Glutamatergic neuron (in vitro differentiated cells): ENCODE data around the gene DSCAML1. TPM values are rescaled to one million over a fixed set of nuclear protein-coding genes. Genes with fewer than 3 reads are reported as not detected.

Experiments used
- DNase-seq: peaks from one replicate; pipeline ENCODE4 v3.0.0; 2022
- H3K27ac Mint-ChIP-seq: one replicate; pipeline ENCODE4 v1.8.0; 2020; ENCODE audit warnings: mild to moderate bottlenecking, mixed read lengths, inconsistent platforms; ENCODE audit not compliant: unreplicated experiment
- H3K27me3 Mint-ChIP-seq: one replicate; pipeline ENCODE4 v1.8.0; 2020; ENCODE audit warnings: mild to moderate bottlenecking, moderate library complexity, mixed read lengths, inconsistent platforms; ENCODE audit not compliant: unreplicated experiment
- H3K36me3 Mint-ChIP-seq: one replicate; pipeline ENCODE4 v1.8.0; 2020; ENCODE audit warnings: mild to moderate bottlenecking, mixed read lengths, inconsistent platforms; ENCODE audit not compliant: unreplicated experiment
- H3K4me1 Mint-ChIP-seq: one replicate; pipeline ENCODE4 v1.8.0; 2020; ENCODE audit warnings: mild to moderate bottlenecking, low read depth, mixed read lengths, inconsistent platforms; ENCODE audit not compliant: unreplicated experiment
- H3K4me3 Mint-ChIP-seq: one replicate; pipeline ENCODE4 v1.8.0; 2020; ENCODE audit warnings: mild to moderate bottlenecking, mixed read lengths, inconsistent platforms; ENCODE audit not compliant: unreplicated experiment
- H3K9me3 Mint-ChIP-seq: one replicate; pipeline ENCODE4 v1.8.0; 2020; ENCODE audit warnings: mild to moderate bottlenecking, moderate library complexity, mixed read lengths, inconsistent platforms; ENCODE audit not compliant: unreplicated experiment
- total RNA-seq: library from RNA; stranded (reverse); fragmentation: NEBNext Ultra II Directional; extraction: Animal tissue kit (Norgen Biotek cat#: 25700); gene quantifications from one replicate; pipeline ENCODE4 v1.2.1, GENCODE V29; 2021; ENCODE audit not compliant: unreplicated experiment
- TF ChIP-seq, protein P1 (sequence below): fragments of 200-600 bp; sonication (generic); IDR thresholded peaks from one replicate; pipeline ENCODE4 v1.5.0; 2021; ENCODE audit not compliant: partially characterized antibody, unreplicated experiment

Gene DSCAML1
- total RNA-seq, 1 donor from 2014 or later: 0.07 TPM

DNA sequence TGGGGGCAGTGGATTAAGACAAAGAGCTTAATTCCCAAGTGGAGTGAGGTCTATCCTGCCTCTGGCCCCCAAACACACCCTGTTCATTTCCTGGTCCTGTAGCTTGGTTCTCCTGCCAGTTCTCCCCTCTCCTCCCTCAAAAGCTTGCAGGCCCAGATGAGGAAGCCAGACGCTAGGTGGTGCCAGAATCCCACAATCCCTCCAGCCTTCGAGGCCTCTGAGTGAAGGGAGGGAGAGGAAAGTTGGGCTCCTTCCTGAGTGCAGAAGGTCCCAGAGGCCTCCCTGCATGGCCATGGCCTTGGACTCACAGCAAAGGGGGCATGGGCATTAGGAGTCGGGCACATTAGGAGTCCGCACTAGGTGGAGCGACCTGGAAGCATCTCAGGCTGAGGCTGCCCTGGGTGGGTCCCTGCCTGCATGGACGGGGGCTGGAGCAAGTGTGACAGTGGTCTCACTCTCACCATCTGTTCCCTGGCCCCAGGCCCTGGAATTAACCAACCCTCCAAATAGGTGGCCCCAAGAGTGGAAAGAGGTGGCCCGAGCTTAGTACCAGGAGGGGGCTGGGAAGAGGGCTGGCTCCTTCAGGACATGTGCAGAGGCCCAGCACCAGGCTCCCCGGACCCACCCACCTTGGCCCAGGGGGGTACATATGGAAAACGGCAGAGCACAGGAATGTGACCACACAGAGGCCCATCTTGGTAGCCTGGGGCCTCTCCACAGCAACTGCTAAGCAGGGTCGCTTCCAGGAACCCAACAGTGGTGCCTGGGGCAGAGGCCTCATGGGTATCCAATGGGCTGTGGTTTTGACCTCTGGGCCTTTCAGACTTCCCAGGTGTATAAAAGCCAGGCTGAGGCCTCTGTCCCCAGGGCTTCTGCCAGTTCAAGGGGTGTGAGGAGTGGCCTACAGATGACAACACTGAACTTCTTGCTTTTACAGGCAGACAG, 22.4 kb upstream of the DSCAML1 start:
- H3K36me3 Mint-ChIP-seq: no peaks in the 10 kb centered on the region
- H3K27ac Mint-ChIP-seq: no peak overlapping the region
- peaks cover 18% of the 10 kb centered on the region for H3K4me1 Mint-ChIP-seq
- DNase-seq: peak; percentile 88
- no peaks in the 10 kb centered on the region for H3K27me3 Mint-ChIP-seq
- peaks cover 4% of the 10 kb centered on the region for H3K9me3 Mint-ChIP-seq
- no peak overlapping the region for H3K4me3 Mint-ChIP-seq
- TF ChIP-seq, protein P1, sequence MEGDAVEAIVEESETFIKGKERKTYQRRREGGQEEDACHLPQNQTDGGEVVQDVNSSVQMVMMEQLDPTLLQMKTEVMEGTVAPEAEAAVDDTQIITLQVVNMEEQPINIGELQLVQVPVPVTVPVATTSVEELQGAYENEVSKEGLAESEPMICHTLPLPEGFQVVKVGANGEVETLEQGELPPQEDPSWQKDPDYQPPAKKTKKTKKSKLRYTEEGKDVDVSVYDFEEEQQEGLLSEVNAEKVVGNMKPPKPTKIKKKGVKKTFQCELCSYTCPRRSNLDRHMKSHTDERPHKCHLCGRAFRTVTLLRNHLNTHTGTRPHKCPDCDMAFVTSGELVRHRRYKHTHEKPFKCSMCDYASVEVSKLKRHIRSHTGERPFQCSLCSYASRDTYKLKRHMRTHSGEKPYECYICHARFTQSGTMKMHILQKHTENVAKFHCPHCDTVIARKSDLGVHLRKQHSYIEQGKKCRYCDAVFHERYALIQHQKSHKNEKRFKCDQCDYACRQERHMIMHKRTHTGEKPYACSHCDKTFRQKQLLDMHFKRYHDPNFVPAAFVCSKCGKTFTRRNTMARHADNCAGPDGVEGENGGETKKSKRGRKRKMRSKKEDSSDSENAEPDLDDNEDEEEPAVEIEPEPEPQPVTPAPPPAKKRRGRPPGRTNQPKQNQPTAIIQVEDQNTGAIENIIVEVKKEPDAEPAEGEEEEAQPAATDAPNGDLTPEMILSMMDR: peak; percentile 47

DNA sequence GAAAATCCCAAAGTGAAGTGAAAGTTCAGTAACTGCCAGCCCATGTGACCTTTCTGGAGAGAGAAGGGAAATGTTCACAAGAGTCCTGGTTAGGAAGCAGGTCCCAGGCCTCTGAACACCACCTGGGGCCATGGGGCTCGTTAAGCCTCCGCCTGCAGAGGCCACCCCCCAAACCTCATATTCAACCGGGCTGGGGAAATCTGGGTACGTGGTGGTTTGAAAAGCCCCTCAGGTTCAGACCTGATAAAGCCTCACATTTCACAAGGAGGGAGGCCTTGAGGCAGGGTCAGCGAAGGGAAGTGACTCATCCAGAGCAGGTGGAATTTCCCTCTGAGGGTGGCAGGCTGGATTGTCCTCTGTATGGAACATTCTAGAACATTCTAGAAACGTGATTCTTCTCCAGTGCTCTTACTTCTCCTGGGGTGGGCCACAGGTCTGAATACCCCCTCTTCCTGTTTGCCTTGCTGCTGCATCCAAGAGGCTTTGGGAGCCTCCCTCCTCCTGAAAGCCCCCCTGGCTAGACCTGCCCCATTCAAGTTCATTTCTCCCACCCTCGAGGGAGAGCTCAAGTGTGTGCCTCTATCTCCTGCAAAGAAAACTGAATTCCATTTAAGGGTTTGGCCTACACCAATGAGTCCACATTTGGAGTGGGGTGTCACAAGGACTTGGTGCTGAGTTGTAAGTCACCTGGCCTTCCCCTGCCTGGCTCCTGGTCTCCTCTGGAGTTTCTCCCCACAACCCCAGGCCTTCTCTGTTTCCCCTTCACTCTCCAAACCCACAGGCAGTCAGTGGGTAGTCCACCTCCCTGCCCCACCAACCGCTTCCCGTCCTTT, 21.2 kb upstream of the DSCAML1 start:
- Mint-ChIP-seq H3K9me3 (peaks cover 4% of the 10 kb centered on the region), H3K4me1 (peaks cover 13% of the 10 kb centered on the region), H3K27ac (no peak overlapping the region), H3K36me3 (no peaks in the 10 kb centered on the region), H3K4me3 (no peak overlapping the region), H3K27me3 (no peaks in the 10 kb centered on the region)
- no peak for DNase-seq
- TF ChIP-seq, protein P1: peak; percentile 57

DNA sequence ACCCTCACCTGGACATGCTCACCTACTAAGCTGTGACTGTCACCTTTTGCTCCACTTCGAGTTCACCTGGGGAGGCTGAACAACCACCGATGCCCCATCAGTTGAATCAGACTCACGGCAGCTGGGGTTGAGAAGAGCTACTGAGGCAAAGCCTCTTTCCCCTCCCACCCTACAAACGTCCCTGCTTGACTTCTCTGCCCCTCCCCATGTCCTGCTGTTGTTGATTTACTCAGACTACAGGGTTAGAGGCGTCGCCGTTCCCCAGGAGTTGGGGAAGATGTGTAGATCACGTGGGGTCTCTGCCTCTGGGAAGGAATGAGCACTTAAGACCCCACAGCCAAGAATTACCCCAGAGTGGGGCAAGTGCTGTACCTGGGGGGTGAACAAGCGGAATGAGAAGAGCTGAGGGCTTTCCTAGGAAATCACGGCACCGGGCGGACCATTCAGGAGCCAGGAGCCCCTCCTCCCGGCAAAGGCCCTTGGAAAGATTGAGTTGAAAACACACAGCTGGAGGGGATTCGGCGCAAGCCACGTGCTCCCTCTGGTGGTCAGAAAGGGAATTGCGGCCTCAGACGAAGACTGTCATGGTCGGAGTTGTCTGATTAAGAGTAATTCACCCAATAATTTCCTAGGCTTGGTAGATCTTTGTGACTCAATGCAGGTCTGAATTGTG, 20.5 kb upstream of the DSCAML1 start:
- Mint-ChIP-seq H3K27ac (no peak overlapping the region), H3K27me3 (no peaks in the 10 kb centered on the region), H3K4me1 (peaks cover 9% of the 10 kb centered on the region), H3K4me3 (no peak overlapping the region), H3K9me3 (peaks cover 4% of the 10 kb centered on the region), H3K36me3 (no peaks in the 10 kb centered on the region)
- peak; percentile 93 for DNase-seq
- TF ChIP-seq, protein P1: peak; percentile 100

DNA sequence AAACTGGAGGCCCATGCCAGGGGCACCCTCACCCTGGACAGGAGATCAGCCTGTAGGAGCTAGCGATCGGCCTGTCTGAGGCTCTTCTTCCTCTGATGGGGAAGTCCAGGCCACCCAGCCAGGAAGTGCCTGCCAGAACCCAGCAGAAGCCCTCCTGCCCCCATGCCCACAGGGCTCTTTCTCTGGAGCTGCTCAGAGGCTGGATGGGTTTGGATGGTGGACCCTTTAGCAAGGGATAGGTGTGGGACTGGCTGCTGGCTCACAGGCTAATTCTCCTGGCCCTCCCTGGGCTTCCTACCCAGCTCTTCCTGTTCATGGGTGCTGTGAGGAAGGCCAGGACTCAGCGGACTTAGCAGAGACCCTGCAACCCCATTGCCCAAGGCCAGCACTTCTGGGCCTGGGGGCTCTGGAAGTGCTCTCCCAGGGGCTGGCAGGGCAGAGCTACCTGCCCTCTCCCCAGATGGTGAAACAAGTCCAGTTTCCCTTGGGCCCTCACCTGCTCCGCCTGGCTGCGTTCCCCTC, 19.9 kb upstream of the DSCAML1 start:
- Mint-ChIP-seq H3K27ac (no peak overlapping the region), H3K27me3 (no peaks in the 10 kb centered on the region), H3K9me3 (peaks cover 4% of the 10 kb centered on the region), H3K4me1 (peaks cover 9% of the 10 kb centered on the region), H3K36me3 (no peaks in the 10 kb centered on the region), H3K4me3 (no peak overlapping the region)
- TF ChIP-seq, protein P1: no peak
- no peak for DNase-seq
